BJ (cell line): ENCODE data around the gene EPS8L3. TPM values are rescaled to one million over a fixed set of nuclear protein-coding genes. Genes with fewer than 3 reads are reported as not detected.
"Not testable (repeated sequence)": the region's sequence is repeated elsewhere in the genome, so short reads cannot be mapped to it uniquely, and the experiment has no call there.

Source experiments
- CTCF ChIA-PET: fragments of 350-600 bp; formaldehyde crosslinking; extraction: SDS; loops from one replicate; lab custom pipeline; 2021; ENCODE audit warnings: antibody characterized with exemption, inconsistent platforms; lab: Yijun Ruan, JAX
- POLR2A ChIA-PET: fragments of 300-600 bp; sonication (Branson Sonifier 250); formaldehyde crosslinking; extraction: SDS; loops from one replicate; lab custom pipeline; 2021; ENCODE audit warnings: antibody characterized with exemption; lab: Charles Lee
- DNase-seq: peaks from one replicate; pipeline ENCODE4 v3.0.0-alpha.2; 2011; ENCODE audit warnings: low read depth
- H3K27me3 ChIP-seq: 2 replicates; pipeline ENCODE4 v1.6.0; 2011; ENCODE audit warnings: low read length; ENCODE audit not compliant: control insufficient read depth, insufficient read depth
- H3K36me3 ChIP-seq: 2 replicates; pipeline ENCODE4 v1.5.1; 2011; ENCODE audit warnings: low read length; ENCODE audit not compliant: control insufficient read depth, insufficient read depth
- H3K4me3 ChIP-seq: 2 replicates; pipeline ENCODE4 v1.5.1; 2011; ENCODE audit warnings: low read depth, mild to moderate bottlenecking, control low read depth, low read length
- polyA plus RNA-seq: library from polyadenylated mRNA; depleted of rRNA; stranded (reverse); fragments of >200 nt; gene quantifications from 2 replicates; pipeline ENCODE4 v1.2.3, GENCODE V29; 2011
- TF ChIP-seq, protein P1 (sequence below): IDR thresholded peaks from 2 replicates; pipeline ENCODE4 v1.5.1; 2011; ENCODE audit warnings: low read depth, mild to moderate bottlenecking, control low read depth, inconsistent platforms, low read length, moderate library complexity; ENCODE audit not compliant: insufficient read depth

The EPS8L3 gene
- polyA plus RNA-seq, 1 experiment = not detected

DNA sequence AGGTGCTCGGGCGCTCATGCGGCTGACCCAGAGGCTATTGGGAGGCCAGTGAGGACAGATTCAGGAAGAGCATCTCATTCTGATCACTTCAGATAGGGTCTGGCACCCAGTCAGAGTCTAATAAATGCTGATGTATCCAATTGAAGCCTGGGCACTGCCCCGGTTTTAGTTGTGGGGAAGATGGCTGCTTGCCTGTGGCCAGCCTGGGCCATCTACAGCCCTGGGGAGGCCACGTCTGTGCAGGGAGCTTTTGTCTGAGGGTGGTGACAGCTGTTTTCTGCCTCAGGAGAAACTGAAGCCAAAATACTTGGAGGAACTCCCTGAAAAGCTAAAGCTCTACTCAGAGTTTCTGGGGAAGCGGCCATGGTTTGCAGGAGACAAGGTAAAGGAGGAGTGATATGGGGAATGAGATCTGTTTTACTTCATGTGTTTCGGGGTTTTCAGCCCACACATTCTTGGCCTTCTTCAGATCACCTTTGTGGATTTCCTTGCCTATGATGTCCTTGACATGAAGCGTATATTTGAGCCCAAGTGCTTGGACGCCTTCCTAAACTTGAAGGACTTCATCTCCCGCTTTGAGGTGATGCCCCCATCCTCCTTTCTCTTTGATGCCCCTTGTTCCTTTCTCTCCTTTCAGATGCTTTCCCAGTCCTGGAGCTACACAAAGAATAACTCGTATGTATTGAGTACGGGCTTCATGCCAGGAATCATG is 48.9 kb downstream of the EPS8L3 start:
- ChIA-PET CTCF (no interaction called here), POLR2A (no interaction called here)
- DNase-seq = no peak
- TF ChIP-seq, protein P1, sequence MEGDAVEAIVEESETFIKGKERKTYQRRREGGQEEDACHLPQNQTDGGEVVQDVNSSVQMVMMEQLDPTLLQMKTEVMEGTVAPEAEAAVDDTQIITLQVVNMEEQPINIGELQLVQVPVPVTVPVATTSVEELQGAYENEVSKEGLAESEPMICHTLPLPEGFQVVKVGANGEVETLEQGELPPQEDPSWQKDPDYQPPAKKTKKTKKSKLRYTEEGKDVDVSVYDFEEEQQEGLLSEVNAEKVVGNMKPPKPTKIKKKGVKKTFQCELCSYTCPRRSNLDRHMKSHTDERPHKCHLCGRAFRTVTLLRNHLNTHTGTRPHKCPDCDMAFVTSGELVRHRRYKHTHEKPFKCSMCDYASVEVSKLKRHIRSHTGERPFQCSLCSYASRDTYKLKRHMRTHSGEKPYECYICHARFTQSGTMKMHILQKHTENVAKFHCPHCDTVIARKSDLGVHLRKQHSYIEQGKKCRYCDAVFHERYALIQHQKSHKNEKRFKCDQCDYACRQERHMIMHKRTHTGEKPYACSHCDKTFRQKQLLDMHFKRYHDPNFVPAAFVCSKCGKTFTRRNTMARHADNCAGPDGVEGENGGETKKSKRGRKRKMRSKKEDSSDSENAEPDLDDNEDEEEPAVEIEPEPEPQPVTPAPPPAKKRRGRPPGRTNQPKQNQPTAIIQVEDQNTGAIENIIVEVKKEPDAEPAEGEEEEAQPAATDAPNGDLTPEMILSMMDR = no peak
- Histone ChIP-seq H3K27me3 (no peaks in the 10 kb centered on the region; the same call in 1 of the 2 replicates), H3K4me3 (no peak overlapping the region), H3K36me3 (no peaks in the 10 kb centered on the region)

DNA sequence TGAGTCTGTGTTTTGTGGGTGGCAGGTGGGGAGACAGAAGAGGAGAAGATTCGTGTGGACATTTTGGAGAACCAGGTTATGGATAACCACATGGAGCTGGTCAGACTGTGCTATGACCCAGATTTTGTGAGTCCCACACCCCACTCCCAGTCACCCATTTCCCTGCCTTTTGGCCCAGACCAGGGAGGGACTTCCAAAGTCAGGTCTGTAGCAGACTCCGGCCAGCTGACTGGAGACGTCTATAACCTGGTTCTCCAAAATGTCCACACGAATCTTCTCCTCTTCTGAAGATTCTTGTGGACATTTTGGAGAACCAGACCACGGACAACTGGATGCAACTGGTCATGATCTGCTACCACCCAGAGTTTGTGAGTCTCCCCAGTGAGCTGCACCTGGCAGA is 50.1 kb downstream of the EPS8L3 start:
- POLR2A ChIA-PET = no interaction called here
- Histone ChIP-seq H3K36me3 (no peaks in the 10 kb centered on the region), H3K4me3 (no peak overlapping the region), H3K27me3 (no peaks in the 10 kb centered on the region; the same call in 1 of the 2 replicates)
- no peak for DNase-seq
- TF ChIP-seq, protein P1 = no peak
- CTCF ChIA-PET = interaction anchor here (0.5 to 0.8 kb wide), 3 partner anchors 60 to 292 kb away, joined by 3 to 4 read pairs (median 3); no protein-coding TSS in a partner anchor

DNA sequence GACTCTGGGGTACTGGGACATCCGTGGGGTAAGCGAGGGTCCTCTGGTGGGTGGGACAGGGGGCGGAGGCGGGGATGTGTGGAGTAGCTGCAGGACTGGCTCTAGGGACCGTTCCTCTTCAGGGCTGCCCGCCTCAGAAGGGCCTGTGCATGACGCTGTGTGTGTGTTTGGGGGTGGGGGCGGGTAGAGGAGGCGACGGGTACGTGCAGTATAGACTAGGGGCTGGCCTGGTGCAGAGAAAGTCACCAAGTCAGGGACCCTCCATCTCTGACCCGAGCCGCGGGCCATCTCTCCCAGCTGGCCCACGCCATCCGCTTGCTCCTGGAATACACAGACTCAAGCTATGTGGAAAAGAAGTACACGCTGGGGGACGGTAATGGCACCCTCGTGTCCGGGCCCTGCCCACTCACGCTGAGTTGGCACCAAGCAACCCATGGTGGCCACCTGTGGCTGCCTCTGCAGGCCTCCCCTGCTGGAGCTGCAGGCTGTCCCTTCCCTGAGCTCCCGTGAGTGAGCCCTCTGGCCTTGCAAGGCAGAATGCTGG is 51.3 kb downstream of the EPS8L3 start:
- Histone ChIP-seq H3K4me3 (peak overlapping the region; percentile 9; the same call in 1 of the 2 replicates), H3K36me3 (no peaks in the 10 kb centered on the region), H3K27me3 (no peaks in the 10 kb centered on the region; the same call in 1 of the 2 replicates)
- POLR2A ChIA-PET = no interaction called here
- CTCF ChIA-PET = no interaction called here
- TF ChIP-seq, protein P1 = no peak
- no peak for DNase-seq

DNA sequence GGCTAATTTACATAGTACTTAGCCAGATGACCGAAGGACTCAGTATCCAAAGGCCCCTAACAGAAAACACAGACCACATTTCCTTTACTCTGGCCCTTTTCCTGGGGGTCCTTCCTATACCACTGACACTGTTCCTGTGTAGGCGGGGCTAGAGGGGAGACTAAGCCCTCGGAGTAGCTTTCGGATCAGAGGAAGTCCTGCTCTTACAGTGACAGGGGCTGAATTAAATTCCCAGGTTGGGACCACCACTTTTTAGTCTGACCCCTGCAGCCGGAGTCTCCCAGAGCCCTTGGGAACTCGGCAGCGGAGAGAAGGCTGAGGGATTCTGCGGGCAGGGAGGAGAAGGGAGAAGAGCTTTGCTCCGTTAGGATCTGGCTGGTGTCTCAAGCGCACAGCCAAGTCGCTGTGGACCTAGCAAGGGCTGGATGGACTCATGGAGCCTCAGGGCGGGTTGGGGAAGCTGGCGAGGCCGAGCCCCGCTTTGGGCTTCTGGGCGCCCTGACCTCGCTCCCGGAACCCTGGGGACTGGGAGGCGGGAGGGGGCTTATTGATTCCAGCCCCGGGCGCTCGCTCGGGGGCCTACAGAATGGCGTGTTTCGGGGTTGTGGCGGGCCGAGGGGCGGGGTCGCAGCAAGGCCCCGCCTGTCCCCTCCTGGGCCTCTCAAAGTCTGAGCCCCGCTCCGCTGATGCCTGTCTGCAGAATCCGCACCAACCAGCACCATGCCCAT is 52.0 kb downstream of the EPS8L3 start, which contains the start of gene GSTM5:
Gene GSTM5 (plus strand): TSS at position 659 of the 728 bp plus-strand sequence. CDS start 62 bp downstream, at position 721.
- H3K36me3 ChIP-seq, CTCF ChIA-PET, H3K27me3 ChIP-seq, POLR2A ChIA-PET, DNase-seq: not testable (repeated sequence)
- H3K4me3 ChIP-seq = peak within 1 kb of the TSS; percentile 9

DNA sequence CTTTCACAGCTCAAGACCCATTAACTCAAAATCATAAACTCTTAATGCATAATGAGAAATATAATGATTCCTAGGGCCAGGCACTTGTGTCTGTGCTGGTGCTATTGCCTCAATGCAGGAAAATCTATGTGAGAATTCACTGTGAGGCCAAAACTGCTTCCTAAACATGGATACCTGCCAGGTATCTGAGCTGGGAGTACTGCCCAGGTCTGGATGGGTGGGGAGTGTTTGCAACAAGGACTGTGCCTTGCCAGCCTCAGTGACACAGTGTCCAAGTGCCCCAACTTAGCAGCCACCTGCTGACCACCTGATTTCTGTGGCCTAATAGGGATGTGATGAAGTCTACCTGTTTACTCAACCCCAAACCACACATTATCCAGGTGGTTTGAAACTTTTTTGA is 53.9 kb downstream of the EPS8L3 start:
- H3K27me3 ChIP-seq, H3K36me3 ChIP-seq, DNase-seq, POLR2A ChIA-PET, H3K4me3 ChIP-seq: not testable (repeated sequence)
- CTCF ChIA-PET = interaction anchor here (1.9 kb wide), 1 partner anchor 8 kb away, joined by 5 read pairs; no protein-coding TSS in a partner anchor

DNA sequence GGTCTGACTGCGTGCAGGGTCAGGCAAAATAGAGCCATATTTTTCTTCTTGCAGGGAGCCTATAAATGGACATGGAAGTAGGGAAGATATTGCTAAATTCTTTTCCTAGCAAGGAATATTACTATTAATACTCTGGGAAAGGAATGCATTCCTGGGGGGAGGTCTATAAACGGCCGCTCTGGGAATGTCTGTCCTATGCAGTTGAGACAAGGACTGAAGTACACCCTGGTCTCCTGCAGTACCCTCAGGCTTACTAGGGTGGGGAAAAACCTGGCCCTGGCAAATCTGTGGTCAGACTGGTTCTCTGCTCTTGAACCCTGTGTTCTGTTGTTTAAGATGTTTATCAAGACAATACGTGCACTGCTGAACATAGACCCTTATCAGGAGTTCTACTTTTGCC is 54.8 kb downstream of the EPS8L3 start:
- POLR2A ChIA-PET, H3K27me3 ChIP-seq, H3K36me3 ChIP-seq, H3K4me3 ChIP-seq, DNase-seq: not testable (repeated sequence)
- CTCF ChIA-PET = interaction anchor here (1.9 kb wide), 1 partner anchor 8 kb away, joined by 5 read pairs; no protein-coding TSS in a partner anchor
